ENCODE measurements around the gene SF3A2.
A peak's percentile ranks its signal among the peaks of the same experiment; 100 is the strongest.

Gene SF3A2

GRCh38 chr19:2255112-2255845 is 18.7 kb downstream of the SF3A2 start:
- DNase-seq (ENCODE audit: insufficient read length, low spot score) (no peak), FAIRE-seq (peak; percentile 62)
- TF ChIP-seq POLR2AphosphoS5 (IDR thresholded peaks at IDR 0.05; ENCODE audit: low read depth, low read length) (no peak), POU2F2 (IDR thresholded peaks at IDR 0.05; ENCODE audit: low read depth, low read length) (no peak), SPI1 (IDR thresholded peaks at IDR 0.05; ENCODE audit: low read depth, low read length) (no peak), POLR2A (IDR thresholded peaks at IDR 0.05; ENCODE audit: low read depth, low read length) (no peak)

- FAIRE-seq, result no peak
- no peak for DNase-seq (ENCODE audit: insufficient read length, low spot score)
- no peak for TF ChIP-seq SPI1 (IDR thresholded peaks at IDR 0.05; ENCODE audit: low read depth, low read length)
- no peak for TF ChIP-seq TAF1 (IDR thresholded peaks at IDR 0.05; ENCODE audit: low read depth, low read length)
- TF ChIP-seq PAX5 (IDR thresholded peaks at IDR 0.05; ENCODE audit: insufficient read depth, low read length, severe bottlenecking), result no peak
- no peak for TF ChIP-seq POU2F2 (IDR thresholded peaks at IDR 0.05; ENCODE audit: low read depth, low read length)
- TF ChIP-seq POLR2A (IDR thresholded peaks at IDR 0.05; ENCODE audit: low read depth, low read length), result no peak
- no peak for TF ChIP-seq POLR2AphosphoS5 (IDR thresholded peaks at IDR 0.05; ENCODE audit: low read depth, low read length)
These were observed 19.5 kb downstream of the SF3A2 start, which contains the start of gene JSRP1 for GRCh38 chr19:2255982-2256685. Gene JSRP1, minus strand, starts transcription at chr19:2256417. Its CDS starts 1,103 bp downstream, at chr19:2255314.

- TF ChIP-seq PAX5 (IDR thresholded peaks at IDR 0.05; ENCODE audit: insufficient read depth, low read length, severe bottlenecking) (no peak), POLR2A (IDR thresholded peaks at IDR 0.05; ENCODE audit: low read depth, low read length) (no peak), SPI1 (IDR thresholded peaks at IDR 0.05; ENCODE audit: low read depth, low read length) (no peak), POU2F2 (IDR thresholded peaks at IDR 0.05; ENCODE audit: low read depth, low read length) (no peak), POLR2AphosphoS5 (IDR thresholded peaks at IDR 0.05; ENCODE audit: low read depth, low read length) (no peak), TAF1 (IDR thresholded peaks at IDR 0.05; ENCODE audit: low read depth, low read length) (no peak)
- DNase-seq (ENCODE audit: insufficient read length, low spot score) (no peak), FAIRE-seq (peak; percentile 16)
These were observed 22.7 kb downstream of the SF3A2 start for GRCh38 chr19:2259336-2259735.

- TF ChIP-seq POLR2A (IDR thresholded peaks at IDR 0.05; ENCODE audit: low read depth, low read length), result no peak
- peak; percentile 69 for TF ChIP-seq POU2F2 (IDR thresholded peaks at IDR 0.05; ENCODE audit: low read depth, low read length)
- TF ChIP-seq SPI1 (IDR thresholded peaks at IDR 0.05; ENCODE audit: low read depth, low read length), result no peak
- TF ChIP-seq PAX5 (IDR thresholded peaks at IDR 0.05; ENCODE audit: insufficient read depth, low read length, severe bottlenecking), result no peak
- FAIRE-seq, result peak; percentile 84
- no peak for DNase-seq (ENCODE audit: insufficient read length, low spot score)
These were observed 23.7 kb downstream of the SF3A2 start for GRCh38 chr19:2260341-2260805.

- DNase-seq (ENCODE audit: insufficient read length, low spot score) (no peak), FAIRE-seq (no peak)
- TF ChIP-seq SPI1 (IDR thresholded peaks at IDR 0.05; ENCODE audit: low read depth, low read length) (no peak), POU2F2 (IDR thresholded peaks at IDR 0.05; ENCODE audit: low read depth, low read length) (no peak), POLR2AphosphoS5 (IDR thresholded peaks at IDR 0.05; ENCODE audit: low read depth, low read length) (no peak), PAX5 (IDR thresholded peaks at IDR 0.05; ENCODE audit: insufficient read depth, low read length, severe bottlenecking) (no peak), POLR2A (IDR thresholded peaks at IDR 0.05; ENCODE audit: low read depth, low read length) (no peak), TAF1 (IDR thresholded peaks at IDR 0.05; ENCODE audit: low read depth, low read length) (no peak)
These were observed 25.0 kb downstream of the SF3A2 start for GRCh38 chr19:2261438-2262172.

GRCh38 chr19:2266183-2266993 is 29.8 kb downstream of the SF3A2 start:
- TF ChIP-seq SPI1 (IDR thresholded peaks at IDR 0.05; ENCODE audit: low read depth, low read length) (peak; percentile 95), POU2F2 (IDR thresholded peaks at IDR 0.05; ENCODE audit: low read depth, low read length) (no peak), POLR2A (IDR thresholded peaks at IDR 0.05; ENCODE audit: low read depth, low read length) (0 out of 2 replicates have a peak, but pooled peaks have one; percentile 36)
- DNase-seq (ENCODE audit: insufficient read length, low spot score) (no peak), FAIRE-seq (peak; percentile 97)

GRCh38 chr19:2268480-2268830 is 31.8 kb downstream of the SF3A2 start:
- DNase-seq (ENCODE audit: insufficient read length, low spot score) (no peak), FAIRE-seq (no peak)
- TF ChIP-seq POLR2AphosphoS5 (IDR thresholded peaks at IDR 0.05; ENCODE audit: low read depth, low read length) (no peak), SPI1 (IDR thresholded peaks at IDR 0.05; ENCODE audit: low read depth, low read length) (no peak), POU2F2 (IDR thresholded peaks at IDR 0.05; ENCODE audit: low read depth, low read length) (no peak)

GRCh38 chr19:2268861-2269243 is 32.2 kb downstream of the SF3A2 start:
- DNase-seq (ENCODE audit: insufficient read length, low spot score) (no peak), FAIRE-seq (no peak)
- TF ChIP-seq POU2F2 (IDR thresholded peaks at IDR 0.05; ENCODE audit: low read depth, low read length) (no peak), PAX5 (IDR thresholded peaks at IDR 0.05; ENCODE audit: insufficient read depth, low read length, severe bottlenecking) (no peak), POLR2A (IDR thresholded peaks at IDR 0.05; ENCODE audit: low read depth, low read length) (no peak), SPI1 (IDR thresholded peaks at IDR 0.05; ENCODE audit: low read depth, low read length) (no peak), POLR2AphosphoS5 (IDR thresholded peaks at IDR 0.05; ENCODE audit: low read depth, low read length) (no peak), TAF1 (IDR thresholded peaks at IDR 0.05; ENCODE audit: low read depth, low read length) (no peak)

Data from GM12891 (cell line).